GM19328 (cell line): ENCODE results near the gene TEX29.

Experiments
- ATAC-seq: cut with Tn5 transposase; IDR thresholded peaks from one replicate; pipeline ENCODE4 v1.9.1; 2021; ENCODE audit warnings: mild to moderate bottlenecking, moderate library complexity; ENCODE audit not compliant: unreplicated experiment

Gene TEX29

DNA sequence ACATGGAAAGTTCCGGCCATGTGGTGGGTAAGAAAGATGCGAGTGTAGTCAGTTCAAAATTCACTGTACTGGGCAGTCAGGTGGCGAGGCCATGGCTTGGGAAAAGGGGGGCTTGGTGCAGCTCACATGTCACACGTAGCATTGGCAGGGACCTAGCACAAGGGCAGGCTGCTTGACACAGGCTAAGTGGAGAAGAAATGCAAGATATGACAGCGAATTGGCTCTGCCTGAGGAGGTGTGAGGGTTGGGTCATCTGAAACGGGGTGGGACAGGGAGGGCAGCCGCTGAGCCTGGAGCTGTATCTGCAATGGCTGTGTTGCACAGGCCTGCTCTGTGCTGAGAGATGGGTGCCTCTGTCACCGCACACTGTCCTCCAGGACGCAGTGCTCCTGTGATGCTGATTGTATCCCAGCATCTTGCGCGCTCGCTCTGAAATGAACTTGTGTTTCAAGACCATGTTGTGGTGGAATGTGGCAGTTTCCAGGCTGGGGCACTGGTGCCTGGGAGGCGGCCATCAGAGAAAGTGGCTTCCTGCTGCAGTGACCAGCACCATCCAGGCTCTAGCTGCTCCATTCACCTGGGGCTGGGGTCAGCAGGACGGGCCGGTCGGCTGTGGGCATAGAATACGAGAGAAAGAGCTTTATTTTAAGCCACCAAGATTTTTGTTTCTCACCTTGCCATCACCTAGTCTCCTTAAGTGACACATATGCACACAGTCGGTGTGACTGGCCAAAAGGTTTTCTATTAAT, 70.3 kb downstream of the TEX29 start:
- ATAC-seq, result no peak

DNA sequence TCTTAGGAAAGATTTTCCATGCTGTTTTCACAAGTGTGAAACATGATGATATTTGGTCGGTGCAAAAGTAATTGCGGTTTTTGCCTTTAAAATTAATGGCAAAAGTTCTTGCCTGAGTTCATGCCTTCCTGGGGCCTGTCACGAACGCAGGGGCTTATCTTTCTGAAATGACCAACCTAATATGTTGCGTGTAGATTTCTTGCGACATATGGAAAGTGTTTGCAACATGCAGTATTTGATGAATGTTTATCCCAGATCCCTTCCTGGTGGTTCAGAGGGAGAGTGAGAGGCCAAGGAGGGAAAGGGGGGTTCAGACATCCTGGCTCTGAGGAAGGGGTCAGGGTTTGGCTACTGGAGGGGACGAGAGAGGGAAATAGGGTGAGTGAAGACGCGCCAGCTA, 72.0 kb downstream of the TEX29 start:
- ATAC-seq, result no peak

DNA sequence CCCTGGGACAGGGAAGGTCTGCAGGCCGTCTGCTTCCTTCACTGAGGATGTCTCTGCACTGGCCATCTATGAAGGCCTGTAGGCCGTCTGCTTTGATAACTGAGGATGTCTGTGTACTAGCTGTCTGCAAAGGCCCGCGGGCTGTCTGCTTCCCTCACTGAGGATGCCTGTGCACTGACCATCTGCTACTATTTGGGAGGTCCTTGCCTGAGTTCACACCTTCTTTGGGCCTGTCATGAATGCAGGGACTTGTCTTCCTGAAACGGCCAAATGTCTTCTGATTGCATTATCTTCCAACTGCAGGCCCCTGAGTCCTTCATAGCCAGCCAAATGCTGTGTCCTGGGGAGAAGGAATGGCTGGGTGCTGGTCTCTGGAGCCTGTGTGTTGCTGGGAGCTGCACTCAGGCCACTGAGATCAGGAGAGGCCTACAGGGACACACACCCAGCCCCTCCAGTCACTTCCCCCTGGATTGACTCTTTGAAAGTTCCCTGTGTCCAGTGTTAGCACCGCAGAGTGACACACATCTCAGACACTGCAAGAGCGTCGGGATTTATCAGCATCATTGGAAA, 72.9 kb downstream of the TEX29 start:
- ATAC-seq, result no peak
